ENCODE measurements around the gene SAMHD1.
"Not testable (repeated sequence)": the region's sequence is repeated elsewhere in the genome, so short reads cannot be mapped to it uniquely, and the experiment has no call there.

The SAMHD1 gene

GRCh38 chr20:36956016-36956415, 4.5 kb upstream of the SAMHD1 start:
- DNase-seq (ENCODE audit: low read depth in 2 of 2): no peak

- no peak for DNase-seq (ENCODE audit: low read depth in 2 of 2)
These were observed 651 bp upstream of the SAMHD1 start for GRCh38 chr20:36951979-36952738.

- no peak for DNase-seq (ENCODE audit: low read depth in 2 of 2)
These were observed 902 bp downstream of the SAMHD1 start for GRCh38 chr20:36950414-36951197.

- no peak for DNase-seq (ENCODE audit: low read depth in 2 of 2)
These were observed 10.1 kb downstream of the SAMHD1 start for GRCh38 chr20:36941401-36941835.

GRCh38 chr20:36937402-36937770, 14.1 kb downstream of the SAMHD1 start:
- DNase-seq (ENCODE audit: low read depth in 2 of 2): no peak

- not testable (repeated sequence) for DNase-seq (ENCODE audit: low read depth in 2 of 2)
These were observed 14.6 kb downstream of the SAMHD1 start for GRCh38 chr20:36936761-36937401.

- no peak for DNase-seq (ENCODE audit: low read depth in 2 of 2)
These were observed 15.2 kb downstream of the SAMHD1 start for GRCh38 chr20:36936341-36936740.

- DNase-seq (ENCODE audit: low read depth in 2 of 2): not testable (repeated sequence)
These were observed 17.9 kb downstream of the SAMHD1 start for GRCh38 chr20:36933571-36933970.

- DNase-seq (ENCODE audit: low read depth in 2 of 2): no peak
These were observed 18.8 kb downstream of the SAMHD1 start for GRCh38 chr20:36932476-36933426.

GRCh38 chr20:36932067-36932466, 19.4 kb downstream of the SAMHD1 start:
- DNase-seq (ENCODE audit: low read depth in 2 of 2): not testable (repeated sequence)

- no peak for DNase-seq (ENCODE audit: low read depth in 2 of 2)
These were observed 21.8 kb downstream of the SAMHD1 start for GRCh38 chr20:36929691-36930090.

- no peak for DNase-seq (ENCODE audit: low read depth in 2 of 2)
These were observed 22.2 kb downstream of the SAMHD1 start for GRCh38 chr20:36929290-36929689.

GRCh38 chr20:36927704-36928103, 23.8 kb downstream of the SAMHD1 start:
- DNase-seq (ENCODE audit: low read depth in 2 of 2): no peak

GRCh38 chr20:36926653-36927200, 24.8 kb downstream of the SAMHD1 start:
- DNase-seq (ENCODE audit: low read depth in 2 of 2): no peak

GRCh38 chr20:36925234-36925633, 26.3 kb downstream of the SAMHD1 start:
- no peak for DNase-seq (ENCODE audit: low read depth in 2 of 2)

- no peak for DNase-seq (ENCODE audit: low read depth in 2 of 2)
These were observed 27.1 kb downstream of the SAMHD1 start for GRCh38 chr20:36924167-36925045.

- DNase-seq (ENCODE audit: low read depth in 2 of 2): no peak
These were observed 31.2 kb downstream of the SAMHD1 start for GRCh38 chr20:36920334-36920730.

GRCh38 chr20:36919715-36920333, 31.7 kb downstream of the SAMHD1 start:
- DNase-seq (ENCODE audit: low read depth in 2 of 2): no peak

- no peak for DNase-seq (ENCODE audit: low read depth in 2 of 2)
These were observed 33.6 kb downstream of the SAMHD1 start for GRCh38 chr20:36917943-36918342.

- DNase-seq (ENCODE audit: low read depth in 2 of 2): no peak
These were observed 34.3 kb downstream of the SAMHD1 start for GRCh38 chr20:36917240-36917639.
